Cardiac fibroblast (primary cell): ENCODE measurements around the gene TFRC.
"Not testable (repeated sequence)": the region's sequence is repeated elsewhere in the genome, so short reads cannot be mapped to it uniquely, and the experiment has no call there.

Experiments
- DNase-seq, 2 donors: peaks; one replicate each; pipeline versions ENCODE4 v3.0.0 to v3.0.0-alpha.2; 2010; ENCODE audit warnings: low read depth in 2 of 2
- H3K4me3 ChIP-seq, 2 donors: replicated peaks in 1 of 2; 1 replicate in 1 of 2; 2 replicates in 1 of 2; pipeline ENCODE4 v1.5.1; 2011; ENCODE audit warnings: low read depth in 2 of 2, low read length in 2 of 2, mild to moderate bottlenecking in 2 of 2, moderate library complexity in 1 of 2
- TF ChIP-seq, protein P1 (sequence below): IDR thresholded peaks from one replicate; pipeline ENCODE4 v1.5.1; 2011; ENCODE audit warnings: low read depth, mild to moderate bottlenecking, low read length, inconsistent platforms

The TFRC gene

DNA sequence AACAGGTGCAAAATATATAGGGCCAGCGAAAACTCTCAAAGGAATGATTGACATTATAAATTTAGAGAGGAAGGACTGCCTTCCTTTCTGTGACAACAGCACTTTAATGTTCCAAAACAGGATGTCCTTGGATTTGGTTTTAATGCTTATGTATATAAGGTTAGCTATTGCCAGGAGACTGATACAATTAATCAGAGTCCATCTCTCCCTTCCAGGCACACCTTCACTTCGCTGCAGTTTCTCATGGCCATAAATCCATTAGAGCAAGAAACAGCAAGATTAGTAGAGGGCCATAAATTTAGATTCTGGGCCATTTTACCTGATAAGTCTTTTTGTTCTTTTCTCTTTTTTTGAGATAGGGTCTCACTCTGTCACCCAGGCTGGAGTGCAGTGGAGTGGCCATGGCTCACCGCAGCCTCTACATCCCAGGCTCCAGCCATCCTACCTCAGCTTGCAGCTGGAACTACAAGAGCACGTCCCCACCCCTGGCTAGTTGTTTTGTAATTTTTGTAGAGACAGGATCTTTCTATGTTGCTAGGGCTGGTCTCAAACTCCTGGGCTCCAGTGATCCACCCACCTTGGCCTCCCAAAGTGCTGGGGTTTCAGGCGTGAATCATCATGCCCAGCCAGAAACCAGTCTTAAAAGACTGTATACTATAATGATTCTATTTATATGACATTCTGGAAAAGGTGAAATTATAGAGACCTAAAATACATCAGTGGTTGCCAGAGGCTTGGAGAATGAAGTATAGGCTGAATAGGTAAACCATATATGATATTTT, 15.7 kb upstream of the TFRC start:
- no peak for DNase-seq
- H3K4me3 ChIP-seq: no peak overlapping the region
- TF ChIP-seq, protein P1, sequence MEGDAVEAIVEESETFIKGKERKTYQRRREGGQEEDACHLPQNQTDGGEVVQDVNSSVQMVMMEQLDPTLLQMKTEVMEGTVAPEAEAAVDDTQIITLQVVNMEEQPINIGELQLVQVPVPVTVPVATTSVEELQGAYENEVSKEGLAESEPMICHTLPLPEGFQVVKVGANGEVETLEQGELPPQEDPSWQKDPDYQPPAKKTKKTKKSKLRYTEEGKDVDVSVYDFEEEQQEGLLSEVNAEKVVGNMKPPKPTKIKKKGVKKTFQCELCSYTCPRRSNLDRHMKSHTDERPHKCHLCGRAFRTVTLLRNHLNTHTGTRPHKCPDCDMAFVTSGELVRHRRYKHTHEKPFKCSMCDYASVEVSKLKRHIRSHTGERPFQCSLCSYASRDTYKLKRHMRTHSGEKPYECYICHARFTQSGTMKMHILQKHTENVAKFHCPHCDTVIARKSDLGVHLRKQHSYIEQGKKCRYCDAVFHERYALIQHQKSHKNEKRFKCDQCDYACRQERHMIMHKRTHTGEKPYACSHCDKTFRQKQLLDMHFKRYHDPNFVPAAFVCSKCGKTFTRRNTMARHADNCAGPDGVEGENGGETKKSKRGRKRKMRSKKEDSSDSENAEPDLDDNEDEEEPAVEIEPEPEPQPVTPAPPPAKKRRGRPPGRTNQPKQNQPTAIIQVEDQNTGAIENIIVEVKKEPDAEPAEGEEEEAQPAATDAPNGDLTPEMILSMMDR: no peak

DNA sequence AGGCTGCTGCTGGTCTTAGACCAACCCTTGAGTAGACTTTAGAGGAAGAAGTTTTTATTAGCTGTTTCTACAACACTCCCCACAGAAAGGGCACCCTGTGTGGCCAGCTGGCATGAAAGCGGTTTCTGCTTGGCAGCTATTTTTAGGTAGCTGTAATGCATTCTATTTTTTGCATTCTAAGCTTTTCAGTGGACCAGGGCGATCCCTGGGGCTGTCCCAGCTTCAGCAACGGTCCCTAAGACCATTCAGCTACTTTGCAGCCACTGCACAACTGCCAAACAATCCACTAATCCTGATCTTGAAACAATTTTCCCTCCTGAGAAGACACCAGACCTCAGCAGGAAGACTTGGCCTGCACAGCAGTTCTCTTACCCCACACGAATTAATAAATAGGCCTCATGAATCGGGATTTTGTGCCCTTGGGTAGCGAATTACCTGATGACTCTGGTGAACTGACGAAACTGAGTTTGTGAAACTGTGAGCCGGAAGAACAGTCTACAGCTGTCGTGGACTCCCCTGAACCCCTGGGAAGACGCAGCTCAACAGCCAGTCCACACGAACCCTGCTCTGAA, 14.6 kb upstream of the TFRC start:
- no peak for DNase-seq
- TF ChIP-seq, protein P1: no peak
- H3K4me3 ChIP-seq: no peak overlapping the region

DNA sequence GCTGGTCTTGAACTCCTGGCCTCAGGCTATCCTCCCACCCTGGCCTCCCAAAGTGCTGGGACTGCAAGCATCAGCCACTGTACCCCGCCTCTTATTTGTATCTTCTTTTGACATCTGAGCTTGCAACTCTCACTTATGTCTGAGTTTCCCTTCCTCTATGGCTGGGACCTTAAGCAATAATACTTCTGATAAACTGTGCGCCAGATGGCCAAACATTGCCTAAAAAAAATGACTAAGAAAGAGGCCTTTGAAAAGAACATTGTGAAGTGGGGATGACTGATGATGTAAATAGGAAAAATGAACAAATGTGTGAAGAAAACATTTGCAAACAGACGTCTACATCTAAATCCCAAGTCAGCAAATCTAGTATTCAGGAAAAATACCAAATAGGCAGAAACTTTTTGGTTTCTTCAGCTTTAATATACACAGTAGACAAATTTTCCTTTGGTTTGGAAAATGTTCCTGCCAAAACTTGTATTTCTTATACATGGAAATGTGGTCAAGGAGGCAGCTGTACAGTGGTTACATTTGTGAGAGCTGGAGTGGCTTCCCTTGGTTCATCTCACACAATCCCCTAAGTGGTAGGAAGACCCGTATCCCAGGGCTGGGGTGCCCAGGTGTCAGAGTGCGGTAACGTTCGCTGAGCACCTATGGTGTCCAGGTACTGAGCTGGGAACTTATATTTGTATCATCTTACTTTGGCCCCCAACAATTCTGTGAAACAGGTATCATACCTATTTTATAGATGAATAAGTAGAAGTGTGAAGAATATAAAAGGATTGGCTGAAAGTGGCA, 11.6 kb upstream of the TFRC start:
- peak; percentile 49 to 62 for DNase-seq
- TF ChIP-seq, protein P1: no peak
- no peak overlapping the region for H3K4me3 ChIP-seq

DNA sequence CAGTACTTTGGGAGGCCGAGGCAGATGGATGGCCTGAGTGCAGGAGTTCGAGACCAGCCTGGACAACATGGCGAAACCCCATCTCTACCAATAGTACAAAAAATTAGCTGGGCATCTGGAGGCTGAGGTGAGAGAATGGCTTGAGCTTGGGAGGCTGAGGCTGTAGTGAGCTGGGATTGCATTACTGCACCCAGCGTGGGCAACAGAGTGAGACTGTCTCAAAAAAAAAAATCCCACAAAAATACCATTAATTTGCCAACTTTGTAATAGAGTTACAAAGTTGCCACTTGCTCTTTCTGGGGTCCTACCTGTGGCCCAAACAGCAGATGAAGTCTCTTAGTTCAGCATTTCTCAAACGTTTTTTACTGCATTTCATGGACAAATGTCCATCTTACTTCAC, 6.0 kb upstream of the TFRC start:
- no peak for DNase-seq
- TF ChIP-seq, protein P1: no peak
- H3K4me3 ChIP-seq: no peak overlapping the region

DNA sequence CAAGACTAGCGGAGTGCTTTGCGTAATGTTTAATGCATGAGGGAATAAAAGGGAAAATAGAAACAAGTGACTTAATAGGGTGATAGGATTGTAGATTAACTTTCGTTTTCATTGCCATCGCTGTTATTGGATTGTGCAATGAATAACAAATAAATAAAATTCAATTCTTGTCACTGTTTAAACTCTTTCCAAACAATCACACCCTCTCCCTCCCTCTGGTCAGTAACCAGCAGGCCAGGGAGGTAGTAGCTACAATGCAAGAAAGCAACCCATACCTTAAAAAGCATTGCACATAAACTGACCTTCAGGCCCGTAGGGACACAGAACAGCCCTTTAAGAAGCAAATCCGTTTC, 705 bp upstream of the TFRC start:
- H3K4me3 ChIP-seq: no peak overlapping the region
- DNase-seq: no peak
- TF ChIP-seq, protein P1: no peak

DNA sequence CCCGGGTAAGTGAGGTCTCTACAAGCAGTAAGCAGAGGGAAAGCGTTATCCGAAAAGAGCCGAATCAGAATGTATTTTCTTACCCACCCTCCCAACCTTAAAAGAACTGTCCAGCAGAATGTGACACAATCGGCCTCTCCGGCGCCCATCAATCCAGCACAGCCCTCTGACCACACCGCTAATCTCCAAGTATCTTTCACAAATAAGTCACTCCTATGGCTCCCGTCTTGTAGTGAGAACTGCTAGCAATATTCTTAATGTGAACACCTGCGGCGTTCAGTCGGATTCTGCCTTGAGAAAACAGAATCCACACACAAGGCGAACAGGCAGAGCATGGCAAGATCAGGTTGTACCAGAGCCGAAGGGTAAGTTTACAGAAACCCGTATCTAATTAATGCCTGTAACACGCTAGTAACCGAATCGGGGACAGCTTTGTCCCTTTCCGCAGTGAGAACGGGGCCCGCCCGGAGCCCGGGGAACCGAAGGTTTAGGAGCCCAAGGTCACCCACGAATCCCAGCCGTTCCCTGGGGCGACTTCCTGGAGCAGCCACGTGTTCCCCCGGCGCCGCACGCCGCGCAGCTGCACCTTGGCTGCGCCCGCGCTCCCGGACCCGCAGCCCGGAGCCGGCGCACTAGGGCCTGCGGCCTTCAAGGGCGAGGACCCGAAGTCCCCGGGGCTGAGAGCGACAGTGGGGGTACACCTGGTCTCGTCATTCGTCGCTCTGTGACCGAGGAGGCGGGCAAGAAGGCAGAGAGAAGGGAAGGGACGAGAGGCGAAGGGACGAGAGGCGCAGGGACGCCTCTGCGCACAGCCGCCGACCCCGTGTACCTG, 672 bp downstream of the TFRC start:
- H3K4me3 ChIP-seq: peak overlapping the region; percentile 92 to 97
- TF ChIP-seq, protein P1: no peak
- peak; percentile 31 to 46 for DNase-seq

DNA sequence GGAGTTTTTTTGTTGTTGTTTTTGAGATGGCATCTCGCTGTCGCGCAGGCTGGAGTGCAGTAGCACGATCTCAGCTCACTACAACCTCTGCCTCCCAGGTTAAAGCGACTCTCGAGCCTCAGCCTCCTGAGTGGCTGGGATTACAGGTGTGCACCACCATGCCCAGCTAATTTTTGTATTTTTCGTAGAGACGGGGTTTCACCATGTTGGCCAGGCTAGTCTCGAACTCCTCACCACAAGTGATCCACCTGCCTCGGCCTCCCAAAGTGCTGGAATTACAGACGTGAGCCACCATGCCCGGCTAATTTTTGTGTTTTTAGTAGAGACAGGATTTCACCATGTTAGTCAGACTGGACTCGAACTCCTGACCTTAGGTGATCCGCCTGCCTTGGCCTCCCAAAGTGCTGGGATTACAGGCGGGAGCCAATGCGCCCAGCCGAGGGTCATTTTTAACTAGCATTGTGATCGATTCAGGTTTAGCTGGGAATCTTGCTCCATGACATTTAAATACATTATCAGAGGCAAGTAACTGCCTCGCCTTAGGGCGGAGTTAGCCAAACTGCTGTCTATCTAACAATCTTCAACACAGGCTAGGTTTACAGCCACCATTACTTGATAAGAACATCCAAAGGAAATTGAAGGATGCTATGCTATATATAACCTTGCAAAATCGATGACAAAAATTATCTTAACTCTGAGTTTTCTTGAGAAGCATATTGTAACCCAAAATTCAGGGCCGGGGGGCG, 1.6 kb downstream of the TFRC start:
- peak overlapping the region; percentile 92 to 97 for H3K4me3 ChIP-seq
- DNase-seq: not testable (repeated sequence)
